HG03025 (cell line): ENCODE data around the gene PLEKHH1.

Experiments
- ATAC-seq: cut with Tn5 transposase; IDR thresholded peaks from one replicate; pipeline ENCODE4 v1.9.1; 2021; ENCODE audit warnings: mild to moderate bottlenecking, moderate library complexity; ENCODE audit not compliant: unreplicated experiment, low FRiP score

PLEKHH1 gene

GRCh38 chr14:67508956-67509355 lies 24.1 kb upstream of the PLEKHH1 start:
- ATAC-seq = no peak

DNA sequence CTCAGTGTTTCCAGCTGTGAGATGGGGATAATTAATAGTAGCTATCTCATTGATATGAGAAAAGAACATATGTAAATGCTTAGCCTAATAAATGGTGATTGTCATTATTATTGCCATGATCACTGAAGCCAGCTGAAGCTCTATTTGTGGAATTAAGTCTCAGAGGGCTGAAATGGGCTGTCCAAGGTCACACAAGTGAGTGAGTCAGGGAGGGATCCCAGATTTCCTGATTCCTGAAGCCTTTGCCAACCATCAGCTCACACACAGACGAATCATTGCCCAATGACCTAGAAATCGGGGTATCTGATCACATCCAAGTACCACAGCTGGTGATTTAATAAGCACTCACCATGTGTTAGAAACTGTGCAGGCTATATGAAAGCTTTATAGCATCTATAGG lies 23.0 kb upstream of the PLEKHH1 start:
- ATAC-seq = no peak

DNA sequence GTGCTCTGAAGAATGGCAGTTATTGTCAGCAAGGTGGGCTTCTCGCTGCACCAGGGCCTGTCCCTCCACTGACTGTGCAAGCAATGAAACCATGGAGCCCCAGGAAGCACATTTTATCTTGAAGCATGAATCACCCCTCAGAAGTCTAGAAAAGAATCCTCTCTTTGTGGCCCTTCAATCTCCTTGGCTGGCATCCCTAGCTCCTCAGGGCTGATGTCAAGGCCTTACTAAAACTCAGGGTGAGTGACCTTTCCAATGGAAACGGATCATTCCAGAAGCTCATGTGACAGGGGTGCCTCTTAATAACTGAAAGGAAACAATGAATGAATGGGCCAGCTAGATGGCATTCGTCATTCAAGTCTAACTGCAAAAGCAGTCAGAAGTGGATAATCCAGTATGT lies 22.3 kb upstream of the PLEKHH1 start:
- ATAC-seq = no peak

- no peak for ATAC-seq
These were observed 20.4 kb upstream of the PLEKHH1 start for GRCh38 chr14:67512463-67513310.

- ATAC-seq = no peak
These were observed 19.4 kb upstream of the PLEKHH1 start for GRCh38 chr14:67513631-67514108.

DNA sequence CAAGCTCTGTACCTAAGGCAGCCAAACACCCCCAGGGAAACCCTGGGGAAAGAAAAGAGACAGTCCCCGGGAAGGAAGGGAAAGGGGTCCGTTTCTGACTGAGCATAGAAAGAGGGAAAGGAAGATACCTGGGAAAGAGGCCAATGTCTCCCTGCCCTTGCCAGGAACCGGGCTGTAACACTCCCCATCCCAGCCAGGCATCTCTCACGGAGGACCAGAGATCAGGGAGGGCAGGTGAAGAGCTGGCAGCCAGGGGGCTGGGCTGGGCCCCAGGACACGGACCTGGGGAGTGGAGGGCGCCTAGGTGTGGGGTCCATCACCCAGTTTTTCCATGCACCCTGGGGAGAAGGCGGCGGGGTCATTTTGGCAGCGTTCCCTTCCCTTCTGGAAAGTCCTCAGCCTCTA lies 18.9 kb upstream of the PLEKHH1 start:
- ATAC-seq = no peak

- ATAC-seq = no peak
These were observed 18.3 kb upstream of the PLEKHH1 start for GRCh38 chr14:67514650-67515385.

DNA sequence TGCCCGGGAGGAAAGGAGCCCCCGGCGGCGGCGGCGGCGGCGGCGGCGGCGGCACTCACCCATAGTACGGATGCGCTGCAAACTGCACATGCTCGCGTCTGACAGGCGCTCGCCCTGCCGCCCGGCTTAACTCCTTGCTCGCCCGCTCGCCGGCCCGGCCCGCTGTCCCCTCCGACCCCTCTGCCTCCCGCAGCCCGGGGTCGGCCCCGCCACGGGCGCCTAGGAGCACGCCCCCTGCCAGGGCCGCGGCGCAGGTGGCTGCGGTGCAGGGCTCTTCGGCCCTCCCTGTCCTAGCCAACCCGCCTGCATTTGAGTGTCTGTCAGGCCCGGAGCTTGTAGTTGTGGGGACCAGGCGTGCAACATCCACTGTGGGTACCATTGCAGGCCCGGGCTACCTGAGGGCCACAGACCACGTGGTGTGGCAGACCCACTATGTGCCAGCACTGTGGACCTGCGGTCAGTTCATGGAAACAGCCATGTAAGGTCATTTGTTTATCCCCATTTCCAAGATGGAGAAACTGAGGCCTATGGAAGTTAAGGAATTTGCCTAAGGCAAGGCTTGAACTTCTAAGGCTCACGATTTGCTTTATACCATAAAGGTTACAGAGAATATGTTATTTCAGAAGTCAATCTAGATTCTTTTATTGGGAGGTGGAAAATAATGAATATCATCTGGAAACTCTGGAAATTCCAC lies 17.6 kb upstream of the PLEKHH1 start:
- ATAC-seq = no peak

GRCh38 chr14:67516676-67517075 lies 16.4 kb upstream of the PLEKHH1 start:
- ATAC-seq = no peak

GRCh38 chr14:67517083-67517482 lies 16.0 kb upstream of the PLEKHH1 start:
- ATAC-seq = no peak

- ATAC-seq = no peak
These were observed 13.7 kb upstream of the PLEKHH1 start for GRCh38 chr14:67519406-67519805.

GRCh38 chr14:67520482-67520881 lies 12.6 kb upstream of the PLEKHH1 start:
- ATAC-seq = no peak

- no peak for ATAC-seq
These were observed 10.8 kb upstream of the PLEKHH1 start for GRCh38 chr14:67522270-67522669.

GRCh38 chr14:67523764-67524633 lies 9.1 kb upstream of the PLEKHH1 start:
- ATAC-seq = no peak

- ATAC-seq = no peak
These were observed 8.5 kb upstream of the PLEKHH1 start for GRCh38 chr14:67524634-67524963.

DNA sequence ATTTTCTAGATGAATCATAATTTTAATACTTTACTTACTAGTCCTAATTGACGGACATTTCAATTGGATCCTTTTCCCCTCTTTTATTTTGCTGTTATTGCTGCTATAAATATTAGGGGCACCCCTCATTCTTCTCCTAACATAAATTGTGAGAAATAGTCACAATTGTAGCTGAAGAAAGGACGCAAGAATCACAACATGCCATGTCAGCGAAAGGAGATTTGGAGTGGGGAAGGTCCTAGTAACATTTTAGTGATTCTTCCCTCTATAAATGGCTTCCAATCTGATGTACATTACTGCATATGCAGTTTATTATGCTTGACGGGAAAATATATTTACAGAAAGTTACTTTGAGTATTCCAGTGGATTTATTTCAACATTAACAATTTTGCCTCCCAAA lies 7.7 kb upstream of the PLEKHH1 start:
- ATAC-seq = no peak

DNA sequence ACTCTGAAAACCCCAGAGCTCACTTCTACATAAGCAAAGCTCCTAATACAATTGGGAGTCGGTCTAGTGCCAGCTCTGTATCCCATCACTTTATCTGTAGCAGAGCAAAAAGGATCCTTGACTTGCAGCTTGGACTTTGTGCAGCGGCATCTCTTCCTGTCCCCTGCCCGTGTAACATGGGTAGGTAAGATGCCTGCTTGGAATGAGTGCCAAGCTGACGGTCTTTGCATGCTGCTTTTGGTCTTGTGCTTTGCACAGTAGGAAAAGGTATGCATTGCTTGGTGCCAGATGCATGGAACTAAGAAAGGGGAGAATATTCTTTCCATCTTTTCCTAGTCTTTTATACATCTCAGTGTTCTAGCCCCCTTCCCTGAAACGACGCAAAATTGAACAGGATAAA lies 6.9 kb upstream of the PLEKHH1 start:
- ATAC-seq = no peak

DNA sequence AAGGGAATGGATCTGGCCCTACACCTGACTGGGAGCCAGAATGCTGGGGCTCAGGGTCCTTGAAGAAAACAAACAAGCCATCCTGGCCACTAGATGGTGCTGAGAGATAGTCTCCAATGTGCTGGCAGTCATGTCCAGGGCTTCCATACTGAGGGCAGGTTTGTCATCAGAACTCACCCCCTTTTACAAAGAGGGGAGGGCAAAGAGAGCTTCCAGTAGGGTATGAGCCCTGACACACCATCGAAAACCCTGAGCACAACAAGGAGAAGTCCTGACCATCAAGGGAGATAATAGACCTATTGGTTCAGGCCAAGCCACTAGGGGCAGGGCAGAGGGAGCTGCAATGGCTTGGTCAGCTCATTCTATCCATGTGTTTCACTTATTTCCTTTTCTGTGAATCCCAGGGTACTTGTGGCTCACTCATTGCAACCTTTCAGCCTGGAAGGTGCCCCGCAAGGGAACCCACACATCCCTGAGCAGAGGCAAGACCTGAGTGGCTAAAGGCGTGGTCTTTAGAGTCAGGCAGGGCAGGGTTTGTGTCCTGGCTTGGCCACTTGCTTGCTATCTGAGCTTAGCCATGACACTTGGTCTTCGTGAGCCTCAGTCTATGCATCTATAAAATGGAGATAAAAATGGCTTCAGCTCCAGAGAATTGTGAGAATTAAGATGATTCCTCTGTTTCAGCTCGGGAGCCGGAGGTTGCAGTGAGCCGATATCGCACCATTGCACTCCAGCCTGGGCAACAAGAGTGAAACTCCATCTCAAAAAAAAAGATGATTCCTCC lies 6.2 kb upstream of the PLEKHH1 start:
- ATAC-seq = no peak

GRCh38 chr14:67527756-67528155 lies 5.3 kb upstream of the PLEKHH1 start:
- ATAC-seq = no peak

DNA sequence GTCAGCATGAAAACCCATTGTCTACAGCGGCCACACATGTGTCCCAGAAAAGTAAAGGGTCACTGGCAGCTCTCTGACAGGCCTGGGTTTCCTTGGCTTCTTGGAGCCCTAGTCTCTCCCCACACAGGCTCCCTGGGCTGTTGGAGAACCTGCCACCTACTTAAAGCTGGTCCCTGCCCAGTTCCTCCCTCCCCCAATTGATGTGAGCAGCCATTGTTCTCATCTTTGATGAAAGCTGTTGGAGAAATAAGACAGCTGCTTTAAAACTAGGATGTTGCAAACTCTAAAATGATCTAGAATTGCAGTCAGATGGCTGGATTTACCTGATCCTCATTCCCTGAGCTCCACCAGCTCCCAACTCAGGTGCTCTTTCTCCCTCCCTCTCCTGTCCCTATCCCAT lies 4.8 kb upstream of the PLEKHH1 start:
- no peak for ATAC-seq
